Measurements from ENCODE around the gene GBF1.

Gene GBF1

GRCh38 chr10:102322914-102323313 lies 77.6 kb downstream of the GBF1 start:
- DNase-seq (ENCODE audit: low read depth) = no peak
- H3K4me3 ChIP-seq (ENCODE audit: low read depth, low read length) = no peak overlapping the region

DNA sequence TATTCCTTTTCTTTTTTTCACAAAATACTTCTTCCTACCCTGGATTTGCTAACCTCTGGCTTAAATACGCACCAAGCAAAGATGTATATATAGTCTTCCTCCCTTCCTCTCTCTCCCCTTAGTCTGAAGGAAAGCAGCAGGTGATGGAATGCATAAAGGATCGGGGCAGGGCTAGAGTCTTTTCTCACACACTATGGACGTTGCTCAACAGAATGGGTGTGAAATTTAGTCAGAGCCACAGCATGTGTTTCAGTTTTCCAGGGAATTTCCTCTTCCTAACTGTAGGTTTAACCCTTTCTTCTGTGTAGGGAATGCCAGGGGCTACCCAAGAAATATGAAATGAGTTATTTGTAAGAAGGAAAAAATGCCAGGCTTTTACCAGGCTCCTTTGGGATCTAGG lies 78.7 kb downstream of the GBF1 start:
- no peak overlapping the region for H3K4me3 ChIP-seq (ENCODE audit: low read depth, low read length)
- no peak for DNase-seq (ENCODE audit: low read depth)

GRCh38 chr10:102326031-102326430 lies 80.7 kb downstream of the GBF1 start:
- no peak overlapping the region for H3K4me3 ChIP-seq (ENCODE audit: low read depth, low read length)
- DNase-seq (ENCODE audit: low read depth) = no peak

DNA sequence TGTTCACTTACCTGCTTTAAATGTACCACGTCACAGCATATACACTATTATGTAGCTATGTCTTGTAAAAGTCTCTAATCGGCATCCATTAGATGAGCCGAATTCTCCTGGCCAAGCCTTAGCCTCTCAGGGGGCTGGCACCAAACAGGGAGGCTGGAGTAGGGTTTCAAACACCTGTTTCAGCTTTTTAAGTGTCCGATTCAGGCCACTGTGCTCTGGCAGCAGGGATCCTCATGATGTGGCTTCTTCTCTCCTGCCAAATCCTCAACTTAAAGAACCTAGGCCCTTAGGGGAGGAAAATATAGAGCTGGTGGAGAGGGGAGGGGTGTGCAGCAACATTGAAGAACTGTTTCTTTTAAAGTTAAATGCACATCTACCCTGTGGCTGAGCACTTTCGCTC lies 81.7 kb downstream of the GBF1 start:
- DNase-seq (ENCODE audit: low read depth) = no peak
- no peak overlapping the region for H3K4me3 ChIP-seq (ENCODE audit: low read depth, low read length)

- DNase-seq (ENCODE audit: low read depth) = no peak
- H3K4me3 ChIP-seq (ENCODE audit: low read depth, low read length) = no peak overlapping the region
Observed at GRCh38 chr10:102327641-102328040, 82.3 kb downstream of the GBF1 start.

DNA sequence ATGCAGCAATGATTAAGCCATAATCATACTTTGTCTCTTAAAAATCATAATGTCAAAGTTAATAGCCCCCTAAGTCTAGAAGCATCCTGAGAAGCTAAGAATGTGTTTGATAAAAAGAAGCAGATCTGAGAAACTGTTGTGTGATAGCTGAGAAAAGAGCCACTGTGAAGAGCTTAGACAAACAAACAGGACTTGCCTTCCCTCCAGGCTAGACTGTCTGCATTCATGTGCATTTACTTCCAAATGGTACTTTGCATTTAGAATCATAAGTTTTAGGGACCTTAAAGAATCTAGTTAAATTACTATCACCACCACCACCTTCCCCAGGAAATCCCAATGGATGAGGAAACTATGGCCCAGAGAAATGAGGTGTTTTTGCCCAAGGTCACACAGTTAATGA lies 87.4 kb downstream of the GBF1 start:
- H3K4me3 ChIP-seq (ENCODE audit: low read depth, low read length) = no peak overlapping the region
- no peak for DNase-seq (ENCODE audit: low read depth)

- H3K4me3 ChIP-seq (ENCODE audit: low read depth, low read length) = no peak overlapping the region
- DNase-seq (ENCODE audit: low read depth) = no peak
Observed at GRCh38 chr10:102334101-102334500, 88.8 kb downstream of the GBF1 start.

DNA sequence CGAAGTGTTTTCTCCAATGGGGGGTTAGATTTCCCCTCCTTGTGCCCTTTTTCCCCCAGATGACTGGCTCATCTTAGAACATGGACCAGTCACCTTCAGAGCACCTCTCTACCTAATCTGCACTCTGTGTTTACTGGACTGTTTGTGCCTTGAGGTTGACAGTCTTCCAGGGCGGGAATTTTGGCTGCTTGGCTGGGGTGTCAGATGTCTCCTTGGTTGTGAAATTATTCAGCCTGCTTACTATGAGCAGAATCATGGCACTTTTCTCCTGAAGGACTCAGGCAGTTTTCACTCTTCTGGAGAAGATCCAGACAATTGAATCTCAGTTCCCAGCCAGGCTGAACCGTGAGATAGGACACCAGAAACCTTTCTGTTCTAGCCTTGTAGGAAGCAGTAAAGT lies 89.9 kb downstream of the GBF1 start:
- H3K4me3 ChIP-seq (ENCODE audit: low read depth, low read length) = no peak overlapping the region
- no peak for DNase-seq (ENCODE audit: low read depth)

DNA sequence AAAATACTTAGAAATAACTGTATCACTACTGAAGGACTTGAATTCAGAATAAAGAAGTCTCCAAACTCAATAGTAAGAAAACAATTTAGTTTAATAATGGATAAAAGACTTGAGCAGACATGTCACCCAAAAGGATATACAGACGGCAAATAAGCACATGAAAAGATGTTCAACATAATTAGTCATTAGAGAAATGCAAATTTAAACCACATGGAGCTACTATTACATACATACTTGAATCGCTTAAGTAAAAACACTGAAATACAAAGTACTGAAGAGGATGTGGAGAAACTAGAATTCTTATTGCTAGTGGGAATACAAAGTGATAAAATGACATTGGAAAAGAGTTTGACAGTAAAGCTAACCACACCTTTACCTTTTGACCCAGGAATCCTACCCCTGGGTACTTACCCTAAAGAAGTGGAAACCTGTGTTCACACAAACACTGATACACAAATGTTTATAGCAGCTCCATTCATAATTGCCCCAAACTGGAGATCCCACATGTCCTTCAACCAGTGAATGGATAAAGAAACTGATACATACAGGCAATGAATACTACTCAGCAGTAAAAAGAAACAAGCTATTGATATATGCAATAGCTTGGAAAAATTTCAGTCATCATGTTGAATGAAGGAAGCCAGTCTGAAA lies 95.8 kb downstream of the GBF1 start:
- H3K4me3 ChIP-seq (ENCODE audit: low read depth, low read length) = no peak overlapping the region
- no peak for DNase-seq (ENCODE audit: low read depth)

- DNase-seq (ENCODE audit: low read depth) = no peak
- H3K4me3 ChIP-seq (ENCODE audit: low read depth, low read length) = no peak overlapping the region
Observed at GRCh38 chr10:102342458-102342857, 97.1 kb downstream of the GBF1 start.

GRCh38 chr10:102342958-102343357 lies 97.6 kb downstream of the GBF1 start:
- H3K4me3 ChIP-seq (ENCODE audit: low read depth, low read length) = no peak overlapping the region
- DNase-seq (ENCODE audit: low read depth) = no peak

GRCh38 chr10:102344067-102344466 lies 98.7 kb downstream of the GBF1 start:
- no peak for DNase-seq (ENCODE audit: low read depth)
- H3K4me3 ChIP-seq (ENCODE audit: low read depth, low read length) = no peak overlapping the region

DNA sequence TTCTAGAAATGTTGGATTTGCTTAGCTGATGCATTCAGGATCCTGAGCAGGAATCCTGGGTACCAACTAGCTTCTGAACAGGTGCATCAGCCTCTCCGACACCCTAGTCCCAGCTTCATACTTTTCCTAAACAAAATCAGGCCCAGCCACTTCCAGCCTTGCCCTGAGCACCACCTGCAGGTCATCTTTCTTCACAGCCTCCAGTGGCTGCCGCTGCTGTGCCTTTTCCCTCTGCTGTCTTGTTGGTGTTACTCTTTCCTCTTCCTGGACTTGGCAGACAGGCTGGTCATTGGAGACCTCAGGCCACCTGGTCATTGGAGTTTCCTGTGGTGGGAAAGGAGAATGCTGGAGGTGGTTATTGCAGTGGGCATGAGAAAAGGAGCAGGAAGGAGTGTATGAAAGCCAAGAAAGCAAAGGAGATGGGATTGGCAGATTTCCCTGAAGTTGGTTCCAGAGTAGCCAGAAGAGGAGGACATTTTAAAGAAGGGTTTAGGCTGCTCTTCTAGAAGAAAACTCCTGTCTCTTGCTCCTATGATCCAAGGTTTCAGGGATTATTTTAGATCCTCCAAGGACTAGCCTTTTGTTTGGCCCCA lies 102.0 kb downstream of the GBF1 start:
- H3K4me3 ChIP-seq (ENCODE audit: low read depth, low read length) = no peak overlapping the region
- no peak for DNase-seq (ENCODE audit: low read depth)

- DNase-seq (ENCODE audit: low read depth) = no peak
- H3K4me3 ChIP-seq (ENCODE audit: low read depth, low read length) = no peak overlapping the region
Observed at GRCh38 chr10:102352066-102352715, 106.9 kb downstream of the GBF1 start.

DNA sequence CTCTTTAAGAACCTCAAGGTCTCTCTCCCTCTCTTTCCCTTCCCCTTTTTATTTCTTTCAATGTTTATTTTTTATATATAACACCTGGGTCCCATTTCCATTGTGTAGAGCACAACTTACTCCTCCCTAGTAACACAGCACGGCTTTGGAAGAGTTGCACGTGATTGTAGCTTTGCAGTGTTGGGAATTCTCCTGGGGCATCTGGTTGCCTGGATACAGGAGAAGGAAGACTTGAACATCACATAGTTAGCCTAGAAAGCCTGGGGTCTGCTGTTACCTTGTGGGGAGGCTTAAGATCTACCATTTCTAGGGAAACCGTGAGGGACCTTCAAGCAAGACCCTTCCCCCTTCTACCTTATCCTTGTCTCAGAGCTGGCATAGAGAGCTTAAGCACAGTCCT lies 109.1 kb downstream of the GBF1 start:
- no peak overlapping the region for H3K4me3 ChIP-seq (ENCODE audit: low read depth, low read length)
- DNase-seq (ENCODE audit: low read depth) = no peak

- DNase-seq (ENCODE audit: low read depth) = no peak
- H3K4me3 ChIP-seq (ENCODE audit: low read depth, low read length) = no peak overlapping the region
Observed at GRCh38 chr10:102358712-102359382, 113.5 kb downstream of the GBF1 start.

GRCh38 chr10:102367441-102367840 lies 122.1 kb downstream of the GBF1 start:
- H3K4me3 ChIP-seq (ENCODE audit: low read depth, low read length) = no peak overlapping the region
- DNase-seq (ENCODE audit: low read depth) = no peak

- no peak for DNase-seq (ENCODE audit: low read depth)
- H3K4me3 ChIP-seq (ENCODE audit: low read depth, low read length) = no peak overlapping the region
Observed at GRCh38 chr10:102368077-102368476, 122.7 kb downstream of the GBF1 start.

GRCh38 chr10:102371295-102371694 lies 126.0 kb downstream of the GBF1 start:
- H3K4me3 ChIP-seq (ENCODE audit: low read depth, low read length) = no peak overlapping the region
- no peak for DNase-seq (ENCODE audit: low read depth)

DNA sequence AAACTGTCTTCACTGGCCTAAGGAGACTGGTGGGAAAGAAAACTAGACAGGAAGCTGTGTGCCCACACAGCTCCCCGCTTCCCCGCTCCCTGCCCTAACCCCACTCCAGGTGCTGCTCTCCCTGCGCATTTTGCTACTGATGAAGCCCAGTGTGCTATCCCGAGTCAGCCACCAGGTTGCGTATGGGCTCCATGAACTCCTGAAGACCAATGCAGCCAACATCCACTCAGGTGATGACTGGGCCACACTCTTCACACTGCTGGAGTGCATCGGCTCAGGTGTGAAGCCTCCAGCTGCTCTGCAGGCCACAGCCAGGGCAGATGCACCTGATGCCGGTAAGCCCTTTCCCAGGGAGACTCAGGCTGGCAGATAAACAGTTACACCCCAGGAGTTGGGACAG lies 129.9 kb downstream of the GBF1 start:
- no peak overlapping the region for H3K4me3 ChIP-seq (ENCODE audit: low read depth, low read length)
- no peak for DNase-seq (ENCODE audit: low read depth)

DNA sequence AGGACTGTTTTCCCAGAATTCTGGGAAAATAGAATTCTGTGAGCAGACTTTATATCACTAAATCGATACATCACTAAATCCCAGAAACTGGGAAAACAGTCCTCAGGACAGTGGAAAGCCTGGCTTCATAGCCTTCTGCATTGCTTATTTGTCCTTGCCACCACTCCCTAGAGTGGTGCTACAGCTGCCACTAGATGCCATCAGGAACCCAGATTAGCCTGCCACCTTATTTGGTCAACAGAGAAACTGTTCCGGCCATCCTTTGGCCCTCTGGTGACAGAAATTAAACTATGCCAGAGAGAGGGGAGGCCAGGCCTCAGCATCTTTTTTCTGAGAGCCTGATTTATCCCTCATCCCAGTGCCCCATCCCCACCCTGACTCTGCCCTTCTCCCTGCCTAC lies 130.5 kb downstream of the GBF1 start:
- no peak overlapping the region for H3K4me3 ChIP-seq (ENCODE audit: low read depth, low read length)
- DNase-seq (ENCODE audit: low read depth) = no peak
